Body of pancreas (tissue), 4 donors: ENCODE data around the gene OIT3.

ENCODE experiments used
- POLR2A ChIP-seq, 3 donors: fragments of 450-650 bp; IDR thresholded peaks; one replicate each; pipeline ENCODE4 v1.6.1; 2016; ENCODE audit warnings: antibody characterized with exemption in 3 of 3, mild to moderate bottlenecking in 2 of 3
- TF ChIP-seq, protein P1 (sequence below), 7 experiments: fragments of 450-650 bp in 4 of 7; fragments of 200-600 bp in 3 of 7; sonication (generic) in 3 of 7; IDR thresholded peaks; one replicate each; pipeline ENCODE4 v1.5.1; 2016 to 2019; ENCODE audit warnings: antibody characterized with exemption in 7 of 7

DNA sequence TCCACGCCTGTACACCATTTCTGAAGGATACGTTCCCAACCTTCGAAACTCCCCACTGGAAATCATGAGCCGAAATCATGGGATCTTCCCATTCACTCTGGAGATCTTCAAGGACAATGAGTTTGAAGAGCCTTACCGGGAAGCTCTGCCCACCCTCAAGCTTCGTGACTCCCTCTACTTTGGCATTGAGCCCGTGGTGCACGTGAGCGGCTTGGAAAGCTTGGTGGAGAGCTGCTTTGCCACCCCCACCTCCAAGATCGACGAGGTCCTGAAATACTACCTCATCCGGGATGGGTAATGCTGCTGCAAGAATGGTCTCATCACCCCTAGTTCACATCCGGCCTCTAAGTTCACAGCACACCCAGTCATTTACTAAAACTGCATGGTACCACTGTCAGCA is 30.8 kb downstream of the OIT3 start:
- TF ChIP-seq, protein P1, sequence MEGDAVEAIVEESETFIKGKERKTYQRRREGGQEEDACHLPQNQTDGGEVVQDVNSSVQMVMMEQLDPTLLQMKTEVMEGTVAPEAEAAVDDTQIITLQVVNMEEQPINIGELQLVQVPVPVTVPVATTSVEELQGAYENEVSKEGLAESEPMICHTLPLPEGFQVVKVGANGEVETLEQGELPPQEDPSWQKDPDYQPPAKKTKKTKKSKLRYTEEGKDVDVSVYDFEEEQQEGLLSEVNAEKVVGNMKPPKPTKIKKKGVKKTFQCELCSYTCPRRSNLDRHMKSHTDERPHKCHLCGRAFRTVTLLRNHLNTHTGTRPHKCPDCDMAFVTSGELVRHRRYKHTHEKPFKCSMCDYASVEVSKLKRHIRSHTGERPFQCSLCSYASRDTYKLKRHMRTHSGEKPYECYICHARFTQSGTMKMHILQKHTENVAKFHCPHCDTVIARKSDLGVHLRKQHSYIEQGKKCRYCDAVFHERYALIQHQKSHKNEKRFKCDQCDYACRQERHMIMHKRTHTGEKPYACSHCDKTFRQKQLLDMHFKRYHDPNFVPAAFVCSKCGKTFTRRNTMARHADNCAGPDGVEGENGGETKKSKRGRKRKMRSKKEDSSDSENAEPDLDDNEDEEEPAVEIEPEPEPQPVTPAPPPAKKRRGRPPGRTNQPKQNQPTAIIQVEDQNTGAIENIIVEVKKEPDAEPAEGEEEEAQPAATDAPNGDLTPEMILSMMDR (IDR thresholded peaks at IDR 0.05) = no peak
- no peak for TF ChIP-seq POLR2A (IDR thresholded peaks at IDR 0.05)
